ENCODE measurements around the gene AHCY.

DNA sequence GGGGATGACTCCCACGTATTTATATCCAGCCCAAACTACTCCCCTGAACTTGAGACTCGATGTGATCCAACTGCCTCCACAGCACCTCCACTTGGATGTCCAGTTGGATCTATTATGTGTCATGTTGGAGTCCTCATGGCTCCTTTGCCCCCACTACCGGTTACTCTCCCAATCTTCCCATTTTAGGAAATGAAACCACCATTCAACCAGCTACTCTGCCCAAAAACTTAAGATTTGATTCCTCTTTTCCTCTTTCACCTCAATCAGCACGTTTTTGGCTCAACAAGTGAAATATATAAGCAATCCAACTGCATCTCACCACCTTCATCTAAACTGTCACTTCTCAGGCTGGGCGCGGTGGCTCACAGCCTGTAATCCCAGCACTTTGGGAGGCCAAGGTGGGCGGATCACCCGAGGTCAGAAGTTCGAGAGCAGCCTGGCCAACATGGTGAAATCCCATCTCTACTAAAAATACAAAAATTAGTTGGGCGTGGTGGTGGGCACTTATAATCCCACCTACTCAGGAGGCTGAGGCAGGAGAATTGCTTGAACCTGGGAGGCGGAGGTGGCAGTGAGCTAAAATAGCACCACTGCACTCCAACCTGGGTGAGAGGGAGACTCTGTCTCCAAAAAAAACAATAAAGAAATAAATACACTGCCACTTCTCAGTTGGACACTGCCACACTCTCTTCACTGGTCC lies 3.4 kb downstream of the AHCY start:
- TF ChIP-seq POLR2AphosphoS5 (IDR thresholded peaks at IDR 0.05) (no peak), POLR2A (IDR thresholded peaks at IDR 0.05) (no peak)

Measured in breast epithelium (tissue), 3 donors.